IMR-90 (cell line): Measurements from ENCODE around the gene SLC38A8. TPM values are rescaled to one million over a fixed set of nuclear protein-coding genes. Genes with fewer than 3 reads are reported as not detected.

Source experiments
- ATAC-seq: fragments of 200-7000 bp; cut with Tn5 transposase; 2 replicates; pipeline ENCODE4 v1.9.1; 2020; ENCODE audit warnings: low read depth, mild to moderate bottlenecking, moderate library complexity
- BruUV-seq: library from RNA; stranded (reverse); fragments of 400-500 nt; replicated peaks from 2 replicates; lab custom pipeline; 2021; lab: Mats Ljungman, UMichigan
- CTCF ChIA-PET: fragments of 300-600 bp; formaldehyde crosslinking; extraction: SDS; loops from one replicate; lab custom pipeline; 2021; ENCODE audit warnings: antibody characterized with exemption; lab: Yijun Ruan, JAX
- POLR2A ChIA-PET: fragments of 300-600 bp; sonication (Branson Sonifier 250); formaldehyde crosslinking; loops from one replicate; lab custom pipeline; 2022; ENCODE audit warnings: antibody characterized with exemption; ENCODE audit not compliant: unreplicated experiment; lab: Charles Lee
- DNase-seq: peaks from one replicate; pipeline ENCODE4 v3.0.0; 2013
- H2AFZ ChIP-seq: replicated peaks from 2 replicates; pipeline ENCODE3; 2013; ENCODE audit warnings: low read length, mild to moderate bottlenecking; ENCODE audit not compliant: poor library complexity
- H2AK5ac ChIP-seq: 2 replicates; pipeline ENCODE4 v1.6.1; 2013; ENCODE audit warnings: low read depth, low read length, inconsistent platforms
- H2AK9ac ChIP-seq: replicated peaks from 2 replicates; pipeline ENCODE3; 2013; ENCODE audit warnings: mild to moderate bottlenecking, low read depth, low read length, moderate library complexity; ENCODE audit not compliant: poor library complexity
- H2BK120ac ChIP-seq: 2 replicates; pipeline ENCODE4 v1.6.1; 2013; ENCODE audit warnings: low read depth, low read length, inconsistent platforms
- H2BK15ac ChIP-seq: 3 replicates; pipeline ENCODE4 v1.6.1; 2013; ENCODE audit warnings: low read depth, low read length, inconsistent platforms
- H2BK20ac ChIP-seq: 2 replicates; pipeline ENCODE4 v1.6.1; 2013; ENCODE audit warnings: low read depth, mild to moderate bottlenecking, inconsistent platforms, low read length, moderate library complexity
- H2BK5ac ChIP-seq: 2 replicates; pipeline ENCODE4 v1.6.1; 2013; ENCODE audit warnings: mild to moderate bottlenecking, low read depth, low read length, inconsistent platforms; ENCODE audit not compliant: poor library complexity, severe bottlenecking
- H3K14ac ChIP-seq: replicated peaks from 2 replicates; pipeline ENCODE4 v1.6.1; 2013; ENCODE audit warnings: low read depth, low read length, inconsistent platforms
- H3K18ac ChIP-seq: 2 replicates; pipeline ENCODE4 v1.6.1; 2013; ENCODE audit warnings: low read depth, low read length, control low read depth
- H3K23ac ChIP-seq: 2 replicates; pipeline ENCODE4 v1.6.1; 2013; ENCODE audit warnings: low read depth, low read length, inconsistent platforms
- H3K27ac ChIP-seq: 2 replicates; pipeline ENCODE4 v1.5.1; 2013; ENCODE audit warnings: mild to moderate bottlenecking, control low read depth, low read length; ENCODE audit not compliant: insufficient read depth
- H3K27me3 ChIP-seq: 2 replicates; pipeline ENCODE4 v1.6.1; 2013; ENCODE audit warnings: low read length; ENCODE audit not compliant: control insufficient read depth, insufficient read depth
- H3K36me3 ChIP-seq: 2 replicates; pipeline ENCODE4 v1.6.1; 2013; ENCODE audit warnings: low read length, mixed read lengths; ENCODE audit not compliant: control insufficient read depth, insufficient read depth
- H3K4ac ChIP-seq: 2 replicates; pipeline ENCODE4 v1.6.1; 2013; ENCODE audit warnings: low read depth, low read length, inconsistent platforms
- H3K4me1 ChIP-seq: 2 replicates; pipeline ENCODE4 v1.6.1; 2013; ENCODE audit warnings: low read length, mixed read lengths; ENCODE audit not compliant: control insufficient read depth, insufficient read depth
- H3K4me2 ChIP-seq: 2 replicates; pipeline ENCODE4 v1.6.1; 2013; ENCODE audit warnings: low read depth, mild to moderate bottlenecking, control low read depth, low read length, moderate library complexity
- H3K4me3 ChIP-seq: 2 replicates; pipeline ENCODE4 v1.5.1; 2013; ENCODE audit warnings: low read depth, mild to moderate bottlenecking, control low read depth, low read length, moderate library complexity; ENCODE audit not compliant: insufficient read depth
- H3K56ac ChIP-seq: 2 replicates; pipeline ENCODE4 v1.6.1; 2013; ENCODE audit warnings: low read length, inconsistent platforms; ENCODE audit not compliant: insufficient read depth; ENCODE audit errors: extremely low read depth
- H3K79me1 ChIP-seq, 2 experiments: 2 replicates each; pipeline ENCODE4 v1.6.1; 2013; ENCODE audit warnings: low read length in 2 of 2, inconsistent platforms in 1 of 2, low read depth in 1 of 2
- H3K9ac ChIP-seq: 2 replicates; pipeline ENCODE4 v1.6.1; 2013; ENCODE audit warnings: low read depth, low read length, control low read depth
- H3K9me1 ChIP-seq: 2 replicates; pipeline ENCODE4 v1.6.1; 2013; ENCODE audit warnings: low read length, inconsistent platforms; ENCODE audit not compliant: insufficient read depth
- H3K9me3 ChIP-seq: 2 replicates; pipeline ENCODE4 v1.6.1; 2013; ENCODE audit warnings: low read length; ENCODE audit not compliant: control insufficient read depth, insufficient read depth
- H4K20me1 ChIP-seq: 2 replicates; pipeline ENCODE4 v1.6.1; 2013; ENCODE audit warnings: low read length, inconsistent platforms; ENCODE audit not compliant: insufficient read depth
- H4K5ac ChIP-seq: 2 replicates; pipeline ENCODE4 v1.6.1; 2013; ENCODE audit warnings: mild to moderate bottlenecking, low read depth, low read length, control low read depth
- H4K8ac ChIP-seq, 2 experiments: 2 replicates each; pipeline ENCODE4 v1.6.1; 2013; ENCODE audit warnings: low read depth in 2 of 2, low read length in 2 of 2, control low read depth in 1 of 2, inconsistent platforms in 1 of 2
- H4K91ac ChIP-seq: 2 replicates; pipeline ENCODE4 v1.6.1; 2013; ENCODE audit warnings: low read depth, low read length, inconsistent platforms; ENCODE audit not compliant: insufficient read depth
- CHD1 ChIP-seq: IDR thresholded peaks from 2 replicates; pipeline ENCODE4 v1.6.1; 2012; ENCODE audit warnings: low read depth, low read length, improper control_type of control experiment
- WGBS, 2 experiments: methylation state at CpG; one replicate each; pipeline versions ENCODE4 v1.1.5 to v1.1.7; 2013; ENCODE audit warnings: missing lambda C conversion rate in 2 of 2; ENCODE audit not compliant: insufficient read length in 1 of 2; ENCODE audit errors: extremely low coverage in 2 of 2; 5-methylcytosine and 5-hydroxymethylcytosine counted together
- dilution Hi-C: fragments of 300-500 bp; cut with HindIII; formaldehyde crosslinking; loops from one replicate; pipeline ENCODE4 v1.14.3; 2018; ENCODE audit warnings: low sequenced_read_pairs; ENCODE audit not compliant: unreplicated experiment
- in situ Hi-C: fragments of 300-500 bp; cut with MboI; formaldehyde crosslinking; loops from 3 replicates; pipeline ENCODE4 v1.14.3; 2019; ENCODE audit warnings: low sequenced_read_pairs, inconsistent platforms, mixed read lengths
- intact Hi-C: fragments of 100-400 bp; cut with micrococcal nuclease; formaldehyde crosslinking; loops from 2 replicates; pipeline ENCODE4 v1.10.0; 2022
- polyA plus RNA-seq, 3 experiments: library from polyadenylated mRNA; depleted of rRNA; stranded (reverse); fragments of >200 nt; gene quantifications; 2 replicates each; pipeline ENCODE4 v1.2.3, GENCODE V29; 2012; ENCODE audit warnings: low replicate concordance in 1 of 3
- total RNA-seq: library from RNA; depleted of rRNA; stranded (reverse); fragments of >200 nt; gene quantifications from 2 replicates; pipeline ENCODE4 v1.2.3, GENCODE V29; 2012
- TF ChIP-seq, protein P1 (sequence below): conservative IDR thresholded peaks from 2 replicates; pipeline ENCODE4 v1.5.1; 2012; ENCODE audit warnings: mild to moderate bottlenecking, low read depth, low read length, improper control_type of control experiment

The SLC38A8 gene
- total and polyA plus RNA-seq, 2 of the 4 experiments (the other 2 are of a cell fraction) = not detected

DNA sequence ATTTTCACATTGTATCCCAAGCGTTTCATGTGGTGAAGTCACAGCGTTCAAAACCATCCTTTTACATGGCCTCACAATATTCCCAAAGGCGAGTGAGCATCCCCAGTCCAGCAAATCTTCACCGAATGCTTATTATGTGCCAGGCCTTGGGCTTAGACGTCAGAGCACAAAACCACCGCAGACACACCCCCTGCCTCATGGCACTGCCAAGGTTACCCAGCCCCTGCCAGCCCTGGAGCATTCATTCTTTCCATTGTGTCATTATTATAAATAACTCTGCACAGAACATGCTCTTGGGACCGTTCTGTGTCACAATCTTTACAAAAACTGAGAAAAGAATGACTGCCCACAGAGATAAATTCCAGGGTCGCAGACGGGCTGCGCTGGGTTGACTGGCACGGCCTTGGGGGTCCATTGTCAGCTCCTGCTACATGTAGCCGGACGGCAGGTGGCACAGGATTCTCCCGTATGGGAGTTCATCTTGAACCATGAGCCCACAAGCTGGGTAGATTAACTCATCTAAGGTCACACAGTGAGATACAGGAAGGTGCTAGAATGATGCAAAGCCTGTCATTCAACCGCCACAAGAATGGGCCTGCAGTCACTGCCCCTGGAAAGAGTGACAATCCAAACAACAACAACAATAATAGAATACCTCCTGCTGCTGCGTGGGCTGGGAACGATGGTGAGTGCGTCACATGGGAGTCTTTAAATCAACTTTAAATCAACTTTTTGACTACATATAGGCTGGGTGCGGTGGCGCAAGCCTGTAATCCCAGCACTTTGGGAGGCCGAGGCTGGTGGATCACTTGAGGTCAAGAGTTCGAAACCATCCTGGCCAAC, 79.1 kb downstream of the SLC38A8 start:
- H3K9ac ChIP-seq = no peak overlapping the region
- no peak overlapping the region for H2AK5ac ChIP-seq
- no peak overlapping the region for H3K23ac ChIP-seq
- H2BK20ac ChIP-seq = no peak overlapping the region
- CTCF ChIA-PET = interaction anchor here (1.0 kb wide), 1 partner anchor 102 kb away, joined by 3 read pairs; no protein-coding TSS in a partner anchor
- intact Hi-C loops = no loop called here
- POLR2A ChIA-PET = no interaction called here
- 87% methylated on average over 11 of the region's 22 CpGs; no CpG with 5 or more reads in 1 of the 2 experiments for WGBS, 2 experiments
- H3K4me1 ChIP-seq = no peaks in the 10 kb centered on the region
- no peak overlapping the region for H4K91ac ChIP-seq
- H2AFZ ChIP-seq = no peak overlapping the region
- H3K4me2 ChIP-seq = no peak overlapping the region
- no peaks in the 10 kb centered on the region; the same call in 1 of the 2 replicates for H3K9me1 ChIP-seq
- DNase-seq = no peak
- no peak overlapping the region for H2BK5ac ChIP-seq
- H3K27me3 ChIP-seq = no peaks in the 10 kb centered on the region
- ATAC-seq = no peak
- no peak overlapping the region for H3K56ac ChIP-seq
- no peak overlapping the region for H4K5ac ChIP-seq
- H3K4me3 ChIP-seq = no peak overlapping the region
- in situ Hi-C loops = loop anchor here (10.0 to 25.0 kb wide), 2 partner anchors 211 to 524 kb away; no protein-coding TSS in a partner anchor
- no TSS peak for BruUV-seq
- H2BK120ac ChIP-seq = no peak overlapping the region
- dilution Hi-C loops = no loop called here
- TF ChIP-seq, protein P1, sequence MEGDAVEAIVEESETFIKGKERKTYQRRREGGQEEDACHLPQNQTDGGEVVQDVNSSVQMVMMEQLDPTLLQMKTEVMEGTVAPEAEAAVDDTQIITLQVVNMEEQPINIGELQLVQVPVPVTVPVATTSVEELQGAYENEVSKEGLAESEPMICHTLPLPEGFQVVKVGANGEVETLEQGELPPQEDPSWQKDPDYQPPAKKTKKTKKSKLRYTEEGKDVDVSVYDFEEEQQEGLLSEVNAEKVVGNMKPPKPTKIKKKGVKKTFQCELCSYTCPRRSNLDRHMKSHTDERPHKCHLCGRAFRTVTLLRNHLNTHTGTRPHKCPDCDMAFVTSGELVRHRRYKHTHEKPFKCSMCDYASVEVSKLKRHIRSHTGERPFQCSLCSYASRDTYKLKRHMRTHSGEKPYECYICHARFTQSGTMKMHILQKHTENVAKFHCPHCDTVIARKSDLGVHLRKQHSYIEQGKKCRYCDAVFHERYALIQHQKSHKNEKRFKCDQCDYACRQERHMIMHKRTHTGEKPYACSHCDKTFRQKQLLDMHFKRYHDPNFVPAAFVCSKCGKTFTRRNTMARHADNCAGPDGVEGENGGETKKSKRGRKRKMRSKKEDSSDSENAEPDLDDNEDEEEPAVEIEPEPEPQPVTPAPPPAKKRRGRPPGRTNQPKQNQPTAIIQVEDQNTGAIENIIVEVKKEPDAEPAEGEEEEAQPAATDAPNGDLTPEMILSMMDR = no peak
- TF ChIP-seq CHD1 = no peak
- no peak overlapping the region for H3K4ac ChIP-seq
- no peak overlapping the region for H4K8ac ChIP-seq
- no peak overlapping the region for H3K14ac ChIP-seq
- H4K20me1 ChIP-seq = no peaks in the 10 kb centered on the region; the same call in 1 of the 2 replicates
- no peak overlapping the region for H3K18ac ChIP-seq
- H3K36me3 ChIP-seq = peaks cover 40% of the 10 kb centered on the region
- H3K9me3 ChIP-seq = no peaks in the 10 kb centered on the region
- H2AK9ac ChIP-seq = no peak overlapping the region
- no peak overlapping the region for H2BK15ac ChIP-seq
- H3K79me1 ChIP-seq = no peaks in the 10 kb centered on the region
- H3K27ac ChIP-seq = no peak overlapping the region
